Right atrium auricular region (tissue), 2 donors: ENCODE data around the gene CAPN10. TPM values are rescaled to one million over a fixed set of nuclear protein-coding genes. Genes with fewer than 3 reads are reported as not detected.

Experiments used
- DNase-seq: peaks from one replicate; pipeline ENCODE4 v3.0.0-alpha.2; 2019; ENCODE audit warnings: low spot score
- H3K27ac ChIP-seq, 2 donors: fragments of 200-600 bp; sonication (generic); 1 replicate in 1 of 2; 2 replicates in 1 of 2; pipeline ENCODE4 v1.5.1; 2016 to 2019
- H3K27me3 ChIP-seq, 2 donors: fragments of 200-600 bp; sonication (generic); one replicate each; pipeline versions ENCODE4 v1.5.1 to v1.6.0; 2017 to 2019
- H3K36me3 ChIP-seq: fragments of 200-600 bp; sonication (generic); one replicate; pipeline ENCODE4 v1.5.1; 2016
- H3K4me1 ChIP-seq, 2 donors: fragments of 200-600 bp; sonication (generic); one replicate each; pipeline versions ENCODE4 v1.5.1 to v1.6.0; 2017 to 2019
- H3K4me3 ChIP-seq, 2 donors: fragments of 200-600 bp; sonication (generic); 1 replicate in 1 of 2; 2 replicates in 1 of 2; pipeline ENCODE4 v1.5.1; 2017 to 2019; ENCODE audit warnings: mild to moderate bottlenecking in 1 of 2, moderate library complexity in 1 of 2
- H3K9me3 ChIP-seq, 2 donors: fragments of 200-600 bp; sonication (generic); one replicate each; pipeline ENCODE4 v1.5.1; 2019
- total RNA-seq, 2 donors: library from RNA; depleted of rRNA; stranded (reverse); fragments of >200 nt; gene quantifications; one replicate each; pipeline ENCODE4 v1.1.0, GENCODE V29; 2016
- TF ChIP-seq, protein P1 (sequence below), 2 donors: fragments of 200-600 bp; sonication (generic); IDR thresholded peaks; one replicate each; pipeline ENCODE4 v1.5.1; 2019; ENCODE audit warnings: antibody characterized with exemption in 2 of 2

Gene CAPN10
- total RNA-seq, 2 donors from 2014 or later: 14.1 to 14.6 TPM

DNA sequence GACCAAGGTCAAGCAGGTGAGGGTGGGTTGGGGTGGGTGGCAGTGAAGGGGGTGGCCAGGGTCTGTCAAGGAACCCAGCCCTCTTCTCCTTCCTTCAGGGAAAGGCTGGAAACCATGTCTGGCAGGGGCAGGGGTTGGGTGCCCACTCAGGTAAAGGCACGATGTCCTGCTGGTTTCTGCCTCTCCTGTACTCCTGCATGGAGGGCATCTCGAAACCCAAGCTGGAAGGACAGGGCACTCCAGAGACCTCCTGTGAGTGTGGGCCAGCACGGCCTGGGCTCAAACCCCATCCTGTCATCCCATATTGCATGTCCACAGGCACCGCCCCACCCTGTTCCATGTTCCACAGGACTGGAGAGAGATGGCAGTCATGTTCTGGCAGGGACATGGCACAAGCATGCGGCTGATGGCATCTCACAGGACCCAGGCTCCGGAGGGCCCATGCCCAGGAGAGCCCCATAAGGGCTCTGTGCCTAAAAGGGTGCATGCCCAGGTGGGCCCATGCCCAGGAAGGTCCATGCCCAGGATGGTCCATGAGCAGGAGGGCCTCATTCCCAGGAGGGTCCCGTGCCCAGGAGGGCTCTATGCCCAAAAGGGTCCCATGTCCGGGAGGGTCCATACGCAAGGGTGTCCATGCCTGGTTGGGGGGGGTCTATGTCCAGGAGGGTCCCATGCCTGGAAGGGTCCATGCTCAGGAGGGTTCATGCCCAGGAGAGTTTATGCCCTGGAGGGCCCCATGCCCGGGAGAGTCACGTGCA lies 45.2 kb downstream of the CAPN10 start:
- Histone ChIP-seq H3K4me3 (no peak overlapping the region), H3K27me3 (no peaks in the 10 kb centered on the region), H3K36me3 (no peaks in the 10 kb centered on the region), H3K4me1 (no peaks in the 10 kb centered on the region), H3K9me3 (no peaks in the 10 kb centered on the region), H3K27ac (no peak overlapping the region)
- TF ChIP-seq, protein P1, sequence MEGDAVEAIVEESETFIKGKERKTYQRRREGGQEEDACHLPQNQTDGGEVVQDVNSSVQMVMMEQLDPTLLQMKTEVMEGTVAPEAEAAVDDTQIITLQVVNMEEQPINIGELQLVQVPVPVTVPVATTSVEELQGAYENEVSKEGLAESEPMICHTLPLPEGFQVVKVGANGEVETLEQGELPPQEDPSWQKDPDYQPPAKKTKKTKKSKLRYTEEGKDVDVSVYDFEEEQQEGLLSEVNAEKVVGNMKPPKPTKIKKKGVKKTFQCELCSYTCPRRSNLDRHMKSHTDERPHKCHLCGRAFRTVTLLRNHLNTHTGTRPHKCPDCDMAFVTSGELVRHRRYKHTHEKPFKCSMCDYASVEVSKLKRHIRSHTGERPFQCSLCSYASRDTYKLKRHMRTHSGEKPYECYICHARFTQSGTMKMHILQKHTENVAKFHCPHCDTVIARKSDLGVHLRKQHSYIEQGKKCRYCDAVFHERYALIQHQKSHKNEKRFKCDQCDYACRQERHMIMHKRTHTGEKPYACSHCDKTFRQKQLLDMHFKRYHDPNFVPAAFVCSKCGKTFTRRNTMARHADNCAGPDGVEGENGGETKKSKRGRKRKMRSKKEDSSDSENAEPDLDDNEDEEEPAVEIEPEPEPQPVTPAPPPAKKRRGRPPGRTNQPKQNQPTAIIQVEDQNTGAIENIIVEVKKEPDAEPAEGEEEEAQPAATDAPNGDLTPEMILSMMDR (IDR thresholded peaks at IDR 0.05): no peak
- DNase-seq: no peak

DNA sequence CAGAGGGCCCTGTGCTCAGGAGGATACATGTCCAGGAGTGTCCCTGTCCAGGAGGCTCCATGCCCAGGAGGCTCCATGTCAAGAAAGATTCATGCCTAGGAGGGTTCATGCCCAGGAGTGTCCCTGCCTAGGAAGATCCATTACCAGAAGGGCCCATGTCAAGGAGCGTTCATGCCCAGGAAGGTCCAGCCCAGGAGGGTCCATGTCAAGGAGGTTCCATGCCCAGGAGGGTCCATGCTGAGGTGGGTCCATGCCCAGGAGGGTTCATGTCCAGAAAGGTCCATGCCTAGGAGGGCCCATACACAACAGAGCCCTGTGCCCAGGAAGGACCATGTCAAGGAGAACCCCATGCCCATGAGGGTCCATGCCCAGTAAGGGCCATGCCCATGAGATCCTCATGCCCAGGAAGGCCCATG lies 45.8 kb downstream of the CAPN10 start:
- no peak for DNase-seq
- Histone ChIP-seq H3K27me3 (no peaks in the 10 kb centered on the region), H3K4me1 (no peaks in the 10 kb centered on the region), H3K36me3 (no peaks in the 10 kb centered on the region), H3K27ac (no peak overlapping the region), H3K9me3 (no peaks in the 10 kb centered on the region), H3K4me3 (no peak overlapping the region)
- TF ChIP-seq, protein P1 (IDR thresholded peaks at IDR 0.05): no peak

DNA sequence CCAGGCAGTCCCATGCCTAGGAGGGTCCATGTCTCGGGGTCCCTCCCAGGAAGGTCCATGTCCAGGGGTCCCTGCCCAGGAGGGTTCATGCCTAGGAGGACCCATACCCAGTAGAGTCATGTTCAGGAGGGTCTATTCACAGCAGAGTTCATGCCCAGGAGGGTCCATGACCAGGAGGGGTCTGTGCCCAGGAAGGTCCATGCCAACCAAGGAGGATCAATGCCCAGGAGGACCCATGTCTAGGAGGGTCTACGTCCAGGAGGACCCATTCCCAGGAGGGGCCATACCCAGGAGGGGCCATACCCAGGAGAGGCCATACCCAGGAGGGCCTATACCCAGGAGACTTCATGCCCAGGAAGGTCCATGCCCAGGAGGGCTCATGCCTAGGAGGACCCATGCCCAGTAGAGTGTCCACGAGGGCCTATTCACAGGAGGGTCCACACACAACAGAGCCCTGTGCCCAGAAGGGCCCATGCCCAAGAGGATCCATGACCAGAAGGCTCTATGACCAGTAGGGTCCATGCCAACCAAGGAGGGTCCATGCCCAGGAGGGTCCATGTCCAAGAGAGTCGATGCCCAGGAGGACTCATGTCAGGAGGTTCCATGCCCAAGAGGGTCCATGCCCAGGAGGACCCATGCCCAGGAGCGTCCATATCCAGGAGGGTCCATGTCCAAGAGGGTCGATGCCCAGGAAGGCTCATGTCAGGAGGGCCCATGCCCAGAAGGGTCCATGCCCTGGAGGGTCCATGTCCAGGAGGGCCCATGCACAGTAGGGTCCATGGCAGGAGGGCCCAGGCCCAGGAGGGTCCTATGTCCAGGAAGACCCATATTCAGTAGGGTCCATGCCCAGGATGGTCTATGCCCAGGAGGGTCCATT lies 48.8 kb downstream of the CAPN10 start:
- Histone ChIP-seq H3K4me3 (no peak overlapping the region), H3K27me3 (no peaks in the 10 kb centered on the region), H3K9me3 (no peaks in the 10 kb centered on the region), H3K27ac (no peak overlapping the region), H3K36me3 (no peaks in the 10 kb centered on the region), H3K4me1 (no peaks in the 10 kb centered on the region)
- no peak for DNase-seq
- TF ChIP-seq, protein P1 (IDR thresholded peaks at IDR 0.05): no peak

DNA sequence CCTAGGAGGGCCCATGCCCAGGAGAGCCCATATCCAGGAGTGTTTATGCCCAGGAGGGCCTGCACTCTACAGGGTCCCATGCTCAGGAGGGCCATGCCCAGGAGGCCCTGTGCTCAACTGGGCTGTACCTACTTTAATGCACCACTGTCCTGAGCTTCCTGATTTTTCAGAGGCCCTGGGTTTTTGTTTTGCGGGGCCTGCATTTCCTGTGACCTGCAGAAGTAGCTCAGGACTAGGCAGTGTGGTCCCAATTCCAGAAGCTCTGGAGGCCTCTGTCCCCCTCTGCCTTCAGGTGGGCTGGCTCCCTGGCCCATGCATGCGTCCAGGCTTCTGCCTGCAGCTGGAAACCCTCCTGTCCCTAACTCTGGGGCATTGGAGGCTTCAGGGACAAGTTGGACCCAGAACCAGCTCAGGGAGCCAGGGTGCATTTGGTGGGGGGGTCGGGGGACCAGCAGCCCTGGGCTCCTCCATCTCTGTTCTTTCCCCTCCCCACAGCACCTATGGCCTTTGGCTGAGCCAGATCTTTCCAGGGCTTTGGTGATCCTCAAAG lies 49.5 kb downstream of the CAPN10 start:
- Histone ChIP-seq H3K4me3 (no peak overlapping the region), H3K9me3 (no peaks in the 10 kb centered on the region), H3K27ac (no peak overlapping the region), H3K36me3 (no peaks in the 10 kb centered on the region), H3K4me1 (no peaks in the 10 kb centered on the region), H3K27me3 (no peaks in the 10 kb centered on the region)
- TF ChIP-seq, protein P1 (IDR thresholded peaks at IDR 0.05): no peak
- DNase-seq: no peak

DNA sequence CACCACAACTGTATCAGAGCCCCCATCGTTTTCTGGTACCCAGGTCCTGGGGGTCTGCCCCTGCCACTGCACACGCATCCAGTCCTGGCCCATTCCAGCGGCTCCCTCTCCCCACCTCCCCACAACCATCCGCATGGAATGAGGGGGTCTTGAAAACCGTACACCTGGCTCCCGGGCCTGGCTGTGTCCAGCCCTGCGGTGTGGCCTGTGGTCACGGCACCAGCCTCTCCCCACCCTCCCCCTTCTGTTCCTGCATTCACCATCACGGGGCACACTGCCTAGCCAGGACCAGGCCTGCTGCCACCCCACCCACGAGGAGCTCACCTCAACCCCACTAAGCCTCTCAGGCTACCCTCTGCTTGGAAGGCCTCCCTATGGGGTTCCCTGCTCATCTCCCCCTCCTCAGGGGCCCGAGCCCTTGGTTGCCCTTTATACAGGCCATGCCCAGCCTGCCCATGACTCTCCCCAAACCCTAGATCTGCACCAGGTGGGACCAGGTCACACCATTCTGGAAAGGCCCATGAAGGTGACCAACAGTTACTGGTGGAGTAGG lies 50.1 kb downstream of the CAPN10 start:
- Histone ChIP-seq H3K4me3 (no peak overlapping the region), H3K9me3 (no peaks in the 10 kb centered on the region), H3K27me3 (no peaks in the 10 kb centered on the region), H3K4me1 (no peaks in the 10 kb centered on the region), H3K36me3 (no peaks in the 10 kb centered on the region), H3K27ac (no peak overlapping the region)
- no peak for DNase-seq
- TF ChIP-seq, protein P1 (IDR thresholded peaks at IDR 0.05): no peak
